PFSK-1 (cell line): Measurements from ENCODE around the gene ATP6V1A.

Experiments used
- FOXP2 ChIP-seq: optimal IDR thresholded peaks from 2 replicates; pipeline ENCODE3; 2011; ENCODE audit warnings: borderline replicate concordance, control low read depth, inconsistent platforms; ENCODE audit not compliant: insufficient read depth; ENCODE audit errors: extremely low read length, extremely low read depth
- POLR2AphosphoS5 ChIP-seq: IDR thresholded peaks from 2 replicates; pipeline ENCODE4 v1.6.1; 2012; ENCODE audit warnings: low read depth, mild to moderate bottlenecking, control low read depth, low read length, moderate library complexity
- SIN3A ChIP-seq: IDR thresholded peaks from 2 replicates; pipeline ENCODE4 v1.6.1; 2012; ENCODE audit warnings: mild to moderate bottlenecking, low read length, moderate library complexity, borderline replicate concordance; ENCODE audit not compliant: insufficient read depth
- TAF1 ChIP-seq: IDR thresholded peaks from 2 replicates; pipeline ENCODE4 v1.6.1; 2012; ENCODE audit warnings: low read length, control low read depth, borderline replicate concordance; ENCODE audit not compliant: insufficient read depth
- TF ChIP-seq, protein P1 (sequence below), 2 experiments: IDR thresholded peaks; 2 replicates each; pipeline versions ENCODE4 v1.6.1 to v1.8.0; 2011 to 2012; ENCODE audit warnings: low read depth in 2 of 2, low read length in 2 of 2, control low read depth in 1 of 2, inconsistent platforms in 1 of 2, mild to moderate bottlenecking in 1 of 2, moderate library complexity in 1 of 2; ENCODE audit not compliant: insufficient read depth in 1 of 2

ATP6V1A gene

DNA sequence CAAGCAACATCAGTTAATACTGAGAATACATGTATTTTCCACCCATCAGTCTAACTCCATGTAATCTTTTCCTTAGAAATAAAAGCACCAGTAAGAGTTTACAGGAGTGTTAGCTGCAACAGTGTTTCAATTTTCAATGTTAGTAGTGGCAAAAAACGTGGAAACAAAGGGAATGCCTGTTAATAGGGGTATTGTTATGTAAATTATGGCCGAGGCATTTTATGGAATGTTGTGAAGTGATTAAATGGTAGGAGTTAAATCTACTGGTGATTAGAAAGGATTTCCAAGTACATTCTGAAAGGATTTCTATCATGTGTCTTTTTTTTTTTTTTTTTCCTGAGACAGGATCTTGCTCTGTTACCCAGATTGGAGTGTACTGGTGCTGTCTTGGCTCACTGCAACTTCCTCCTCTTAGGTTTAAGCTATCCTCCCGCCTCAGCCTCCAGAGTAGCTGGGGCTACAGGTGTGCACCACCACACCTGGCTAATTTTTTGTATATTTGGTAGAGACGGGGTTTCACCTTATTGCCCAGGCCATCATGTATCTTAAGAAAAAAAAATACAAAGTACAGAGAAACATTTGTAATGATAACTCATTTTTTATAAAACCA lies 6.6 kb downstream of the ATP6V1A start:
- no peak for TF ChIP-seq POLR2AphosphoS5
- TF ChIP-seq FOXP2 = no peak
- TF ChIP-seq, protein P1, sequence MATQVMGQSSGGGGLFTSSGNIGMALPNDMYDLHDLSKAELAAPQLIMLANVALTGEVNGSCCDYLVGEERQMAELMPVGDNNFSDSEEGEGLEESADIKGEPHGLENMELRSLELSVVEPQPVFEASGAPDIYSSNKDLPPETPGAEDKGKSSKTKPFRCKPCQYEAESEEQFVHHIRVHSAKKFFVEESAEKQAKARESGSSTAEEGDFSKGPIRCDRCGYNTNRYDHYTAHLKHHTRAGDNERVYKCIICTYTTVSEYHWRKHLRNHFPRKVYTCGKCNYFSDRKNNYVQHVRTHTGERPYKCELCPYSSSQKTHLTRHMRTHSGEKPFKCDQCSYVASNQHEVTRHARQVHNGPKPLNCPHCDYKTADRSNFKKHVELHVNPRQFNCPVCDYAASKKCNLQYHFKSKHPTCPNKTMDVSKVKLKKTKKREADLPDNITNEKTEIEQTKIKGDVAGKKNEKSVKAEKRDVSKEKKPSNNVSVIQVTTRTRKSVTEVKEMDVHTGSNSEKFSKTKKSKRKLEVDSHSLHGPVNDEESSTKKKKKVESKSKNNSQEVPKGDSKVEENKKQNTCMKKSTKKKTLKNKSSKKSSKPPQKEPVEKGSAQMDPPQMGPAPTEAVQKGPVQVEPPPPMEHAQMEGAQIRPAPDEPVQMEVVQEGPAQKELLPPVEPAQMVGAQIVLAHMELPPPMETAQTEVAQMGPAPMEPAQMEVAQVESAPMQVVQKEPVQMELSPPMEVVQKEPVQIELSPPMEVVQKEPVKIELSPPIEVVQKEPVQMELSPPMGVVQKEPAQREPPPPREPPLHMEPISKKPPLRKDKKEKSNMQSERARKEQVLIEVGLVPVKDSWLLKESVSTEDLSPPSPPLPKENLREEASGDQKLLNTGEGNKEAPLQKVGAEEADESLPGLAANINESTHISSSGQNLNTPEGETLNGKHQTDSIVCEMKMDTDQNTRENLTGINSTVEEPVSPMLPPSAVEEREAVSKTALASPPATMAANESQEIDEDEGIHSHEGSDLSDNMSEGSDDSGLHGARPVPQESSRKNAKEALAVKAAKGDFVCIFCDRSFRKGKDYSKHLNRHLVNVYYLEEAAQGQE (IDR thresholded peaks at IDR 0.05; ENCODE audit: insufficient read depth in 1 of 2, low read depth in 2 of 2, low read length in 2 of 2) = no peak

DNA sequence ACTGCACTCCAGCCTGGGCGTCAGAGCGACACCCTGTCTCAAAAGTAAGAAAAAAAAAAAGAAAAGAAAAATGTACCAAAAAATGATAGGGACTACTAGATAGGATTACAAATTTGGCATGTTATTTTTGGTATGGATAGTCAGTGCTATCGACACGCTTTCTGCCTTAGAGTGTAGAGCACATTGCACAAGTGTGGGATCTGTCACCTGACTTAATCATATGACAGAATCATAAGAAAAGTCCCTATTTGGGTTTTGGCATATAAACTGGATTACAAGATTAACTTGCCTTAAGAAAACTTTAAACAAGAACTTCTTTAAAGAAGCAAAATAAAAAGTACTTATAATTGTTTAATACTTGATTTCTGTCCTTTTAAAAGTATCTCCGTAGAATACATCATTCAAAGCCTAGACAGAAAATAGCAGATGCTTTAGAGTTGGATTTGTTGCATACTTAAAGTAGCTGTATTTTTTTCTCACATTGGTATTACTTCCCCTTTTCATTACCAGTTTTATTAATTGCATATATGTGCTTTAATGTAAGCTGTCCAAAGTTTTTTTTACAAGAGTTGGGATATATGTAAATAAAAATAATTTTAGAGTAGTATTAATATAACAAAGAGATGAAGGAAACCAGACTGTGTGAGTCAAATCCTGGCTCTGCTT lies 7.8 kb downstream of the ATP6V1A start:
- TF ChIP-seq SIN3A (no peak), FOXP2 (no peak), TAF1 (no peak), POLR2AphosphoS5 (no peak)
- TF ChIP-seq, protein P1 (IDR thresholded peaks at IDR 0.05; ENCODE audit: insufficient read depth in 1 of 2, low read depth in 2 of 2, low read length in 2 of 2) = no peak

DNA sequence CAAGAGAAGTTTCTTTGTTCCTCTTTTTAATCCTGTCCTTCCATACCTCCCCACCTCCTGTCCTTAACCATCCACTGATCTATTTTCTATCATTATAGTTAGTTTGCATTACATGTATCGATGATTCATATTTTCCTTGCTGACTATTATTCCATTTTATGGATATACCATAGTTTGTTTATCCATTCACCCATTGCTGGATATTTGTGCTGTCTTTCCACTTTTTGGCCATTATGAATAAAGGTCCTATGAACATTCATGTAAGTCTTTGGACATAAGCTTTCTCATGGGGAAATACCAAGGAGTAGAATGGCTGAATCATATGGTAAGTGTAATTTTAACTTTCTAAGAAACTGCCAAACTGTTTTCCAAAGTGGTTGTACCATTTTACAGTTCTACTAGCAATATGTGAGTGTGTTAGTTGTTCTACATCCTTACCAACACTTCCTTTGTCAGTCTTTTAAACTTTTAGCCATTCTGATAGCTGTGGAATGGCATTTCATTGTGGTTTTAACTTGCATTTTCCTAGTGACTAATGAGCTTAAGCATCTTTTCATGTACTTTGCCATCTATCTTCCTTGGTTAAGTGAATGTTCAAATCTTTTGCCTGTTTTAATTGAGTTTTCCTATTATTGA lies 11.7 kb downstream of the ATP6V1A start:
- TF ChIP-seq POLR2AphosphoS5 = no peak
- TF ChIP-seq SIN3A = no peak
- TF ChIP-seq TAF1 = no peak
- TF ChIP-seq FOXP2 = no peak

DNA sequence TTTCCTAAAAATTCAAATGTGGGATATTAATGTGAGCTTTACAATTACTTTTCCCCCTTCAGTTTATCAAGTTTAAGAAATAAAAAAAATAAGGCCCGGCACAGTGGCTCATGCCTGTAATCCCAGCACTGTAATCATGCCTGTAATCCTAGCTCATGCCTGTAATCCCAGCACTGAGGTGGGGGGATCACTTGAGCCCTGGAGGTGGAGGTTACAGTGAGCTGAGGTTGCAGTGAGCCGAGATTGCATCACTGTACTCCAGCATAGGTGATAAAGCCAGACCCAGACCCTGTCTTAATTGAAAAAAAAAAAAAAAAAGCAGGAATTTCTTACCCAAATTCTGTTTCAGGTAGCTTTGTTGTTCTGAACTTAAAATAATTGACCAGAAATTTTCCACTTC lies 17.9 kb downstream of the ATP6V1A start:
- TF ChIP-seq POLR2AphosphoS5 (no peak), FOXP2 (no peak), TAF1 (no peak), SIN3A (no peak)
- TF ChIP-seq, protein P1 (IDR thresholded peaks at IDR 0.05; ENCODE audit: insufficient read depth in 1 of 2, low read depth in 2 of 2, low read length in 2 of 2) = no peak

DNA sequence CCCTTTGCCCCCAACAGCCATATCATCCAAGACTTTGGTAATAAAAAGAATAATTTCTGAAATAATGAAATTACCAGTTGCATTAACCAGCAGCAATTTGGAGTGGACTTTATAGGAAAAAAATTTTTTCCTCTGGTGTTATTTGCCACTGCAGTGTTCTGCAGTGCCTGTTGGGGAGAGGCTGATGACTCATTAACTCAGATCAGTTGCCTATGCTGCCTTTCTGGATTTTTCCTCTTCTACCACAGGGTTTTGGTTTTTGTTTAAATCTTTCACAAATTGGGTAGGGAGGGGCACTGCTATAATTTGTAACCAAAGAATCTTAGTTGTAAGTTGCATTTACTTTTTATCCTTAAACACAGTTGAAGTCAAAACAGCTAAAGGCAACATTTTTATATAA lies 22.7 kb downstream of the ATP6V1A start:
- TF ChIP-seq FOXP2 (no peak), POLR2AphosphoS5 (no peak), SIN3A (no peak), TAF1 (no peak)
- TF ChIP-seq, protein P1 (IDR thresholded peaks at IDR 0.05; ENCODE audit: insufficient read depth in 1 of 2, low read depth in 2 of 2, low read length in 2 of 2) = no peak
